HepG2 (cell line): Measurements from ENCODE around the gene SLC22A31. TPM values are rescaled to one million over a fixed set of nuclear protein-coding genes. Genes with fewer than 3 reads are reported as not detected.

Experiments used
- CBFB ChIP-seq: sonication (generic); formaldehyde crosslinking; IDR thresholded peaks from 2 replicates; pipeline ENCODE4 v1.4.0; 2020; ENCODE audit warnings: missing genetic modification reagents
- GATA4 ChIP-seq: sonication (generic); IDR thresholded peaks from 2 replicates; pipeline ENCODE4 v1.6.1; 2016; ENCODE audit warnings: antibody characterized with exemption, low read depth, borderline replicate concordance
- HDAC1 ChIP-seq: sonication (generic); formaldehyde crosslinking; IDR thresholded peaks from 2 replicates; pipeline ENCODE4 v1.5.1; 2020; ENCODE audit warnings: mild to moderate bottlenecking, missing genetic modification reagents
- KAT8 ChIP-seq: IDR thresholded peaks from 2 replicates; pipeline ENCODE4 v1.6.1; 2016; ENCODE audit warnings: missing genetic modification reagents, missing compliant biosample characterization
- KDM3A ChIP-seq: IDR thresholded peaks from 2 replicates; pipeline ENCODE4 v1.6.1; 2018; ENCODE audit warnings: low read depth, missing compliant biosample characterization
- MAF1 ChIP-seq: sonication (generic); formaldehyde crosslinking; IDR thresholded peaks from 2 replicates; pipeline ENCODE4 v1.5.0; 2020; ENCODE audit warnings: missing genetic modification reagents, borderline replicate concordance
- MEIS1 ChIP-seq: sonication (generic); formaldehyde crosslinking; IDR thresholded peaks from 2 replicates; pipeline ENCODE4 v1.9.0; 2021; ENCODE audit warnings: mild to moderate bottlenecking, missing genetic modification reagents, moderate library complexity, borderline replicate concordance
- NFKBIZ ChIP-seq: IDR thresholded peaks from 2 replicates; pipeline ENCODE4 v1.6.1; 2018; ENCODE audit warnings: missing genetic modification reagents, missing compliant biosample characterization
- NFYB ChIP-seq: sonication (generic); formaldehyde crosslinking; IDR thresholded peaks from 2 replicates; pipeline ENCODE4 v1.4.0; 2020; ENCODE audit warnings: missing genetic modification reagents
- NR0B2 ChIP-seq: sonication (generic); formaldehyde crosslinking; IDR thresholded peaks from 2 replicates; pipeline ENCODE4 v1.4.0; 2020; ENCODE audit warnings: mild to moderate bottlenecking, missing genetic modification reagents
- NR2C2 ChIP-seq: sonication (generic); formaldehyde crosslinking; IDR thresholded peaks from 2 replicates; pipeline ENCODE4 v1.4.0; 2020; ENCODE audit warnings: missing genetic modification reagents, mild to moderate bottlenecking, moderate library complexity, borderline replicate concordance
- POLR2AphosphoS5 ChIP-seq: IDR thresholded peaks from 2 replicates; pipeline ENCODE4 v1.6.1; 2012; ENCODE audit warnings: low read depth, low read length
- SAP130 ChIP-seq: IDR thresholded peaks from 2 replicates; pipeline ENCODE4 v1.6.1; 2016; ENCODE audit warnings: low read depth
- TSC22D2 ChIP-seq: sonication (generic); formaldehyde crosslinking; IDR thresholded peaks from 2 replicates; pipeline ENCODE4 v1.5.1; 2020; ENCODE audit warnings: missing genetic modification reagents, mild to moderate bottlenecking, borderline replicate concordance
- ZBTB7B ChIP-seq: sonication (generic); formaldehyde crosslinking; IDR thresholded peaks from 2 replicates; pipeline ENCODE4 v1.4.0; 2020; ENCODE audit warnings: missing genetic modification reagents
- ZFAT ChIP-seq: sonication (generic); formaldehyde crosslinking; conservative IDR thresholded peaks from 2 replicates; pipeline ENCODE4 v1.8.1; 2023; ENCODE audit warnings: missing genetic modification reagents, inconsistent platforms
- ZMAT3 ChIP-seq: sonication (generic); formaldehyde crosslinking; conservative IDR thresholded peaks from 2 replicates; pipeline ENCODE4 v1.7.0; 2021; ENCODE audit warnings: missing genetic modification reagents
- ZNF124 ChIP-seq: sonication (generic); formaldehyde crosslinking; IDR thresholded peaks from 2 replicates; pipeline ENCODE4 v1.4.0; 2020; ENCODE audit warnings: missing genetic modification reagents
- ZNF274 ChIP-seq: sonication (generic); formaldehyde crosslinking; IDR thresholded peaks from 2 replicates; pipeline ENCODE4 v1.5.1; 2020; ENCODE audit warnings: mild to moderate bottlenecking, missing genetic modification reagents
- ZNF329 ChIP-seq: sonication (generic); formaldehyde crosslinking; IDR thresholded peaks from 2 replicates; pipeline ENCODE4 v1.9.0; 2021; ENCODE audit warnings: low read depth, mild to moderate bottlenecking, missing genetic modification reagents
- ZNF441 ChIP-seq: sonication (generic); formaldehyde crosslinking; IDR thresholded peaks from 2 replicates; pipeline ENCODE4 v1.7.0; 2021; ENCODE audit warnings: missing genetic modification reagents, borderline replicate concordance
- ZNF503 ChIP-seq: sonication (generic); formaldehyde crosslinking; IDR thresholded peaks from 2 replicates; pipeline ENCODE4 v1.4.0; 2020; ENCODE audit warnings: missing genetic modification reagents
- ZNF550 ChIP-seq: sonication (generic); formaldehyde crosslinking; IDR thresholded peaks from 2 replicates; pipeline ENCODE4 v1.4.0; 2020; ENCODE audit warnings: mild to moderate bottlenecking, missing genetic modification reagents, borderline replicate concordance
- polyA plus RNA-seq, 8 experiments: library from polyadenylated mRNA; depleted of rRNA in 3 of 8; stranded (reverse) in 7 of 8; unstranded in 1 of 8; fragments of >200 nt; fragmentation: Illumina TruSeq in 4 of 8; extraction: Trizol in 4 of 8; gene quantifications; 2 replicates each; pipeline versions ENCODE4 v1.2.1 to v1.2.3, GENCODE V29; 2011 to 2016; ENCODE audit warnings: low read depth in 4 of 8, missing spikeins in 1 of 8, mixed read lengths in 1 of 8; ENCODE audit not compliant: insufficient read depth in 1 of 8
- total RNA-seq, 5 experiments: library from RNA; depleted of rRNA; stranded (reverse); fragments of >200 nt; fragmentation: Illumina TruSeq; extraction: Trizol; gene quantifications; 2 replicates each; pipeline ENCODE4 v1.2.3, GENCODE V29; 2016; ENCODE audit warnings: low read depth in 1 of 5
- TF ChIP-seq, protein P1 (sequence below): sonication (generic); formaldehyde crosslinking; IDR thresholded peaks from 2 replicates; pipeline ENCODE4 v1.4.0; 2020; ENCODE audit warnings: missing genetic modification reagents, borderline replicate concordance
- TF ChIP-seq, protein P2 (sequence below): sonication (generic); formaldehyde crosslinking; IDR thresholded peaks from 2 replicates; pipeline ENCODE4 v1.8.1; 2023; ENCODE audit warnings: missing genetic modification reagents, mild to moderate bottlenecking, borderline replicate concordance

Gene SLC22A31
- total and polyA plus RNA-seq, 2 of the 13 experiments (the other 11 are each of a cell fraction or from before 2014, with no cell fraction given) = 67.3 to 83.3 TPM

GRCh38 chr16:89192186-89192955, 8.0 kb downstream of the SLC22A31 start (continued):
- TF ChIP-seq, protein P1, sequence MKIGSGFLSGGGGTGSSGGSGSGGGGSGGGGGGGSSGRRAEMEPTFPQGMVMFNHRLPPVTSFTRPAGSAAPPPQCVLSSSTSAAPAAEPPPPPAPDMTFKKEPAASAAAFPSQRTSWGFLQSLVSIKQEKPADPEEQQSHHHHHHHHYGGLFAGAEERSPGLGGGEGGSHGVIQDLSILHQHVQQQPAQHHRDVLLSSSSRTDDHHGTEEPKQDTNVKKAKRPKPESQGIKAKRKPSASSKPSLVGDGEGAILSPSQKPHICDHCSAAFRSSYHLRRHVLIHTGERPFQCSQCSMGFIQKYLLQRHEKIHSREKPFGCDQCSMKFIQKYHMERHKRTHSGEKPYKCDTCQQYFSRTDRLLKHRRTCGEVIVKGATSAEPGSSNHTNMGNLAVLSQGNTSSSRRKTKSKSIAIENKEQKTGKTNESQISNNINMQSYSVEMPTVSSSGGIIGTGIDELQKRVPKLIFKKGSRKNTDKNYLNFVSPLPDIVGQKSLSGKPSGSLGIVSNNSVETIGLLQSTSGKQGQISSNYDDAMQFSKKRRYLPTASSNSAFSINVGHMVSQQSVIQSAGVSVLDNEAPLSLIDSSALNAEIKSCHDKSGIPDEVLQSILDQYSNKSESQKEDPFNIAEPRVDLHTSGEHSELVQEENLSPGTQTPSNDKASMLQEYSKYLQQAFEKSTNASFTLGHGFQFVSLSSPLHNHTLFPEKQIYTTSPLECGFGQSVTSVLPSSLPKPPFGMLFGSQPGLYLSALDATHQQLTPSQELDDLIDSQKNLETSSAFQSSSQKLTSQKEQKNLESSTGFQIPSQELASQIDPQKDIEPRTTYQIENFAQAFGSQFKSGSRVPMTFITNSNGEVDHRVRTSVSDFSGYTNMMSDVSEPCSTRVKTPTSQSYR (CRISPR knock-in tag) = peak; percentile 76
- TF ChIP-seq ZNF550 (CRISPR knock-in tag) (0 out of 2 replicates have a peak, but pooled peaks have one; percentile 49), SAP130 (peak; percentile 95), NFYB (CRISPR knock-in tag) (peak; percentile 33; the same call in 1 of the 2 replicates), ZNF329 (CRISPR knock-in tag) (peak; percentile 32; the same call in 1 of the 2 replicates), ZMAT3 (CRISPR knock-in tag) (peak; percentile 98), ZNF503 (peak; percentile 67; the same call in 1 of the 2 replicates), ZNF441 (CRISPR knock-in tag) (peak; percentile 82; the same call in 1 of the 2 replicates), KDM3A (CRISPR knock-in tag) (peak; percentile 83; the same call in 1 of the 2 replicates), TSC22D2 (peak; percentile 94; the same call in 1 of the 2 replicates), MEIS1 (CRISPR knock-in tag) (peak; percentile 82), ZNF124 (peak; percentile 86; the same call in 1 of the 2 replicates), POLR2AphosphoS5 (peak; percentile 85), NR2C2 (CRISPR knock-in tag) (peak; percentile 22; the same call in 1 of the 2 replicates), ZBTB7B (CRISPR knock-in tag) (peak; percentile 91), GATA4 (peak; percentile 52; the same call in 1 of the 2 replicates), HDAC1 (0 out of 2 replicates have a peak, but pooled peaks have one; percentile 70), NFKBIZ (CRISPR knock-in tag) (peak; percentile 71; the same call in 1 of the 2 replicates), KAT8 (peak; percentile 61; the same call in 1 of the 2 replicates), MAF1 (0 out of 2 replicates have a peak, but pooled peaks have one; percentile 37), ZNF274 (peak; percentile 90), CBFB (CRISPR knock-in tag) (peak; percentile 85), NR0B2 (CRISPR knock-in tag) (peak; percentile 81), ZFAT (CRISPR knock-in tag) (0 out of 2 replicates have a peak, but pooled peaks have one; percentile 38)
- TF ChIP-seq, protein P2, sequence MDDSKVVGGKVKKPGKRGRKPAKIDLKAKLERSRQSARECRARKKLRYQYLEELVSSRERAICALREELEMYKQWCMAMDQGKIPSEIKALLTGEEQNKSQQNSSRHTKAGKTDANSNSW (CRISPR knock-in tag) = 0 out of 2 replicates have a peak, but pooled peaks have one; percentile 78
